HG03139 (cell line): ENCODE results near the gene ISCU.
A peak's percentile ranks its signal among the peaks of the same experiment; 100 is the strongest.

Experiments
- ATAC-seq: cut with Tn5 transposase; IDR thresholded peaks from one replicate; pipeline ENCODE4 v1.9.1; 2021; ENCODE audit not compliant: unreplicated experiment

The ISCU gene

GRCh38 chr12:108562348-108563135 lies at the start of gene ISCU:
Gene ISCU (plus strand): TSS chr12:108562596. CDS start chr12:108562623, 27 bp downstream.
- ATAC-seq: peak; percentile 52

DNA sequence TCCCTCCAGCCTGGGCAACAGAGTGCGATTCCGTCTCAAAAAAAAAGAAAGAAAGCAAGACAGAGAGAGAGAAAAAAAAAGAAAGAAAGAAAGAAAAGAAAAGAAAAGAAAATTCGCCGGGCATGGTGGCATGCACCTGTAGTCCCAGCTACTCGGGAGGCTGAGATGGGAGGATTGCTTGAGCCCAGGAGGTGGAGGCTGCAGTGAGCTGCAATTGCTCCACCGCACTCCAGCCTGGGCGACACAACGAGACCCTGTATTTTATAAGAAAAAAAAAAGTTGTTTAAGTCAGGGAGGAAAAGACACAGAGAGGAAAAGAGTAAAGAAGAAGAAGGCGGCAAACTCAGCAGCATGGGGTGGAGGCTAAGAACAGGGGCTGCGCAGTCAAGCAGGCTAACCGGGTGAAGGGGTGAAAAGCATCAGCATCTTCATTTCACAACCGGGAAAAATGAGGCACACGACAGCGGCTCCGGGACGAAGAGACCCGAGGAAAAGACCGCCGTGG lies 47.9 kb upstream of the ISCU start:
- ATAC-seq: no peak

GRCh38 chr12:108514973-108515814 lies 47.2 kb upstream of the ISCU start, which contains the start of gene FICD:
Gene FICD (plus strand): TSS chr12:108515277. CDS start chr12:108516973, 1,696 bp downstream.
- ATAC-seq: peak; percentile 91

- ATAC-seq: no peak
These were observed 46.5 kb upstream of the ISCU start for GRCh38 chr12:108515916-108516315.

DNA sequence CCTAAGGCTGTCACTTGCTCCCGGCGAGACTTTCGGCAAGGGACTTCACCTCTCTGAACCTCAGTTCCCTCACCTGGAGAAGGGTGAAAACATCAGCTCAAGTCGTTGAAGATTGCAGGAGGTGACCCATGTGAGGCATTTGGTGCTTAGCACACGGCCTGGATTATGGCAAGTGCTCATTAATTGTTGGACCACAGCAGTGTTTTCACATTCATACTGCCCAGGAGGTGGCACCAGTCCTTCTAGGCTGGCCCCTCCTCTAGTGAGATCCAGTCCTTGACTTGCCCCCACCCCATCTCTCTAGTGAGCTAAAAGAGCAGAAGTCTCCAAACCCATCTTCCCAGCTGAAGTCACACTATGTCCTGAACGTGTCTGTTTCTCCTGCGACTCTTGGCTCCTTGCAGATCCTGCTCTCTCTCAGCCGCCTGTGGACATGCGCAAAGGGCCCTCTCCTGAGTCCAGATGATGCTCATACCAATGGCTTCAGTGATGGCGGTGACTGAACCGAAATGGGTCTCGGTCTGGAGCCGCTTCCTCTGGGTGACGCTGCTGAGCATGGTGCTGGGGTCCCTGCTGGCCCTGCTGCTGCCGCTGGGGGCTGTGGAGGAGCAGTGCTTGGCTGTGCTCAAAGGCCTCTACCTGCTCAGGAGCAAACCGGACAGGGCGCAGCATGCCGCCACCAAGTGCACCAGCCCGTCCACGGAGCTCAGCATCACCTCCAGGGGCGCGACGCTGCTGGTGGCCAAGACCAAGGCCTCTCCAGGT lies 45.7 kb upstream of the ISCU start:
- no peak for ATAC-seq

GRCh38 chr12:108517288-108518100 lies 44.9 kb upstream of the ISCU start:
- ATAC-seq: no peak

DNA sequence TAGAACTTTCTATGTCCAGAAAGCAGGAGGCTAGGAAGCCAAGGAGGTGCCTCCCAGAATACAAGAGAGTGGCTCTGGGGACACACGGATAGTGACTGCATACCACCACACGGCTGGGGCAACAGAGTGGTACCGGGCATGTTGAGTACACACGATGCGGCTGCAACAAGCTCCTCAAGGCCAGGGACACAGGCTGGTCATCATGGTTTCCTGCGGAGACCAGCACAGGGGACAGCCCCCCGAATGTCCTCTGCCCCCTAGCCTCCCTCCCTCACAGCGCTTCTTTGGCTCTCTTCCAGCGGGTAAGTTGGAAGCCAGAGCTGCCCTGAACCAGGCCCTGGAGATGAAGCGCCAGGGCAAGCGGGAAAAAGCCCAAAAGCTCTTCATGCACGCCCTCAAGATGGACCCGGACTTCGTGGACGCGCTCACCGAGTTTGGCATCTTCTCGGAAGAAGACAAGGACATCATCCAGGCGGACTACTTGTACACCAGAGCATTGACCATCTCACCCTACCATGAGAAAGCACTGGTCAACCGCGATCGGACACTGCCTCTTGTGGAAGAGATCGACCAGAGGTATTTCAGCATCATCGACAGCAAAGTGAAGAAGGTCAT lies 44.2 kb upstream of the ISCU start:
- no peak for ATAC-seq

DNA sequence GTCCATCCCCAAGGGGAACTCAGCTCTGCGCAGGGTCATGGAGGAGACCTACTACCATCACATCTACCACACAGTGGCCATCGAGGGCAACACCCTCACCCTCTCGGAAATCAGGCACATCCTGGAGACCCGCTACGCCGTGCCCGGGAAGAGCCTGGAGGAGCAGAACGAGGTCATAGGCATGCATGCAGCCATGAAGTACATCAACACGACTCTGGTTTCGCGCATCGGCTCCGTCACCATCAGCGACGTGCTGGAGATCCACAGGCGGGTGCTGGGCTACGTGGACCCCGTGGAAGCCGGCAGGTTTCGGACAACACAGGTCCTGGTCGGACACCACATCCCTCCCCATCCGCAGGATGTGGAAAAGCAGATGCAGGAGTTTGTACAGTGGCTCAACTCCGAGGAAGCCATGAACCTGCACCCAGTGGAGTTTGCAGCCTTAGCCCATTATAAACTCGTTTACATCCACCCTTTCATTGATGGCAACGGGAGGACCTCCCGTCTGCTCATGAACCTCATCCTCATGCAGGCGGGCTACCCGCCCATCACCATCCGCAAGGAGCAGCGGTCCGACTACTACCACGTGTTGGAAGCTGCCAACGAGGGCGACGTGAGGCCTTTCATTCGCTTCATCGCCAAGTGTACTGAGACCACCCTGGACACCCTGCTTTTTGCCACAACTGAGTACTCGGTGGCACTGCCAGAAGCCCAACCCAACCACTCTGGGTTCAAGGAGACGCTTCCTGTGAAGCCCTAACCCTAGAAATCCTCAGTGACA lies 43.5 kb upstream of the ISCU start:
- ATAC-seq: no peak

DNA sequence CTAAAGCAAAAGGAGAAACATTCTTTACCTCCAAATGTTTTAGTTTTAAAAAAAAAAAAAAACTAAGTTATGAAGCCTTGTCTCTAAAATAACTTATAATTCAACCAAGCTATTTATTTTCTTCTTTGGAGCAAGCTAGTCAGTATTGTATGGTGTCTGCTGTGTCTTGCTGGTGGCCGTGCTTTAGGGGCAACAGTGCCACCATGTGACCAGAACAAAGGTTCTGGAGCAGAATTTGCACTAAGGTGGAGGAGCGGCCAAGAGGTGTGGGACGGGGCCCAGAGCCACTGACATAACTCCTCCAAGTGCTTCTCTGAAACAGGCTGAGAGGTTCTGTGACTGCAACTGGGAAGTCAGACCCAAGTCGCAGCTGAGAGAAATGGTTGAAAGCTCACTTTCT lies 42.8 kb upstream of the ISCU start:
- ATAC-seq: no peak

- no peak for ATAC-seq
These were observed 39.0 kb upstream of the ISCU start for GRCh38 chr12:108523365-108523764.

GRCh38 chr12:108525681-108526080 lies 36.7 kb upstream of the ISCU start:
- ATAC-seq: no peak

DNA sequence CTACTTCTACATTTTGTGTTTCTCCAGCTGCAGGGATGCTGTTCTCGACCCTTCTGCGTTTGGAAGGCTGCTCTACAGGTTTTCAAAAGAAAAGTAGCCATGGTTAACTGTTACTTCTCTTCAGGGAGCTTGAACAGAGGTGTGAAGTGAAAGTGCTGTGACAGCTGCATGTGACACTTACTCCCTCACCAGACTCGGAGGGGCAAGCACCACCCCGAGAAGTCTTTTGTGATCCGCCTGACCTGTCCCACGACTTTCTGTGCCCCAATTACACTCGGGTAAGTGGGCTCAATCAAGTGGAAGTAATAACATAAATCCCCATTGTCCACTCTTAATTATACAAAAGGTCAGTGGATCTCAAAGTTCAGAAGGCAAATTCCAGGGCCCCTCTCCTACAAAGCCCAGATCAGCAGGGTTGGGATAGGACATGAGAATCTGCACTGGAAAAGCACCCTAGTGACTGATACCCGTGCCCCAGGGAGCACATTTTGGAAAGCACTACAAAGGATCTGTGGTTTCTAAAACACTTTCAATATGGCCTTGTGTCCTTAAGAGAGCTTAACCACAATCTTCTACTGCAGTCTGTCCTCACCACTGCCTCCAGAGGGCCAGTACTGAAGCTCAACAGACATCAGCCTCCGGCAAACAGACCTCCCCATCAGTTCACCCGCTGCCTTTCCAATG lies 35.8 kb upstream of the ISCU start:
- peak; percentile 58 for ATAC-seq

GRCh38 chr12:108527166-108527496 lies 35.3 kb upstream of the ISCU start:
- no peak for ATAC-seq

- no peak for ATAC-seq
These were observed 32.2 kb upstream of the ISCU start for GRCh38 chr12:108530161-108530560.

DNA sequence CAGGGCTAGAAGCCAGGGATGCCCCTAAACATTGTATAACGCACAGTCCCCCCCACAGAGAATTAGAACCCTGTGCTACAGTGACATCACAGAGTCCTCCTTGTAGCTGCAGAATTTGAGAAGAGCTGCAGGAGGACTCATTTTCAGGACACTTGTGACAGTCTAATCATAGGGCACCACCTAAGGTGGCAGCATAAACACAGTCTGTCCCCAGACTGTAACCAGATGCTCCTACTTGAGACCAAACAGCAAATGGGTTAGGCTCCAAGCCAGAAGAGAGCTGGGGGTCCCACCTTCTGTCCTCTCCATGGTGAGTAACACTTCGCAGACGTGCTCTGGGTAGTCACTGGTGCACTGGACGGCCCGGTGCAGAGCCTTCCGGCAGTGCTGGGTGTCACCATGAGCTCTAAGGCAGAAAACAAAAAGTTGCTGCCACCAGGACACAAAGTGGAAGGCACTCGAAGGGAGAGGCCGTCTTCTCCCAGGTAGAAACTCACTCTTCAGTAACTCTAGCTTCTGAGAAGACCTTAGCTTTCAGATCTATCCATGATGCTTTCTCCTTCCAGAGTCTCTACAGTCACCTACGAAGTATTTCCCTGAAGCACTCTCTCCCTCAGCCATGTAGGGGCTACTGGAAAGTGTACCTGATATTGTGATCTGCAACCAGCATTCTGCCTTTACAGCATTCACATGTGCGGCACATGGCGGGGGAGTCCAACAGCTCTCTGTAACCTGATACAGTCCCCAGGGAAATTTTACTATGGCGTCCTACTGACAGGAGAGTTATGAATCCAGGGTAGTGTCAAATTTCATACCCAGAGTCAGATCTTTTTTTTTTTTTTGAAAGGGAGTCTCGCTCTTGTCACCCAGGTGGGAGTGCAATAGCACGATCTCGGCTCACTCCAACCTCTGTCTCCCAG lies 30.2 kb upstream of the ISCU start:
- no peak for ATAC-seq

- no peak for ATAC-seq
These were observed 24.2 kb upstream of the ISCU start for GRCh38 chr12:108538146-108538545.

DNA sequence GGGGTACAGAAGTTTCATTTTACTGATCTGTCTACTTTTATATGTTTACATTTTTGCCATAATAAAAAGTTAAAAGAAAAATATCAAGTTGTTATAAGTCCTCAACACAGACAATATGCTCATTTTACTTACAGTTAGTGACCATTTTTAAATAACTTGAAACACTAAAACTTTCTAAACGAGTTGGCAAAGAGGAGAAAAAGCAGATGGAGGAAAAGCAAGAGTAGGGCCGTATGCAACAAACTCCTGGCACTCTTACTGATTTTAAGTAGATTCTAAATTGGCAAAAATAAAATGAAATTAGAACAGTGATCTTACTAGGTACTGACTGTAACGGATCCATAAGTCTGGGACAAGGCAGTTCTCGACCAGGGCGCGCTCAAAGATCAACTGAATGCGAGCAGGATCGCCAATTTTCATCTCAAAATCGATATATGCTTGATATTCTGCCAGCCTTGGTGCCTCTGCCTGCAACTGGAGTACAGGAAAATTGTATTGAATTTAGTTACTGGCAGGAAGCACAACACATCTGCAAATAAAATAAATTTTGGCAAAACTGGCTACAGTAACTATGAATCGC lies 23.7 kb upstream of the ISCU start:
- no peak for ATAC-seq
